Hepatocyte (in vitro differentiated cells): ENCODE measurements around the gene TSPEAR.

Source experiments
- CTCF ChIP-seq: fragments of 200-600 bp; sonication (generic); IDR thresholded peaks from 2 replicates; pipeline ENCODE4 v1.5.1; 2016; ENCODE audit warnings: antibody characterized with exemption, mild to moderate bottlenecking; ENCODE audit not compliant: poor library complexity
- EZH2 ChIP-seq: fragments of 200-600 bp; sonication (generic); IDR thresholded peaks from 2 replicates; pipeline ENCODE4 v1.6.1; 2016; ENCODE audit warnings: antibody characterized with exemption, mild to moderate bottlenecking, borderline replicate concordance
- EZH2phosphoT487 ChIP-seq: fragments of 200-600 bp; sonication (generic); IDR thresholded peaks from one replicate; pipeline ENCODE4 v1.6.1; 2018; ENCODE audit warnings: antibody characterized with exemption, mild to moderate bottlenecking, low read depth, moderate library complexity; ENCODE audit not compliant: unreplicated experiment, severe bottlenecking

- TF ChIP-seq CTCF (no peak), EZH2 (no peak), EZH2phosphoT487 (no peak)
These were observed 12.1 kb upstream of the TSPEAR start for GRCh38 chr21:44723177-44724131.
